HFF-Myc (cell line): Measurements from ENCODE around the gene CST3.

Experiments used
- DNase-seq: peaks from one replicate; pipeline ENCODE4 v3.0.0-alpha.2; 2011; ENCODE audit warnings: low read depth; ENCODE audit errors: extremely low read depth
- H3K4me3 ChIP-seq: replicated peaks from 2 replicates; pipeline ENCODE4 v1.5.1; 2011; ENCODE audit warnings: low read depth, mild to moderate bottlenecking, control low read depth, low read length
- TF ChIP-seq, protein P1 (sequence below): IDR thresholded peaks from 2 replicates; pipeline ENCODE4 v1.5.1; 2012; ENCODE audit warnings: mild to moderate bottlenecking, low read depth, low read length, control low read depth; ENCODE audit errors: missing control alignments

Gene CST3

DNA sequence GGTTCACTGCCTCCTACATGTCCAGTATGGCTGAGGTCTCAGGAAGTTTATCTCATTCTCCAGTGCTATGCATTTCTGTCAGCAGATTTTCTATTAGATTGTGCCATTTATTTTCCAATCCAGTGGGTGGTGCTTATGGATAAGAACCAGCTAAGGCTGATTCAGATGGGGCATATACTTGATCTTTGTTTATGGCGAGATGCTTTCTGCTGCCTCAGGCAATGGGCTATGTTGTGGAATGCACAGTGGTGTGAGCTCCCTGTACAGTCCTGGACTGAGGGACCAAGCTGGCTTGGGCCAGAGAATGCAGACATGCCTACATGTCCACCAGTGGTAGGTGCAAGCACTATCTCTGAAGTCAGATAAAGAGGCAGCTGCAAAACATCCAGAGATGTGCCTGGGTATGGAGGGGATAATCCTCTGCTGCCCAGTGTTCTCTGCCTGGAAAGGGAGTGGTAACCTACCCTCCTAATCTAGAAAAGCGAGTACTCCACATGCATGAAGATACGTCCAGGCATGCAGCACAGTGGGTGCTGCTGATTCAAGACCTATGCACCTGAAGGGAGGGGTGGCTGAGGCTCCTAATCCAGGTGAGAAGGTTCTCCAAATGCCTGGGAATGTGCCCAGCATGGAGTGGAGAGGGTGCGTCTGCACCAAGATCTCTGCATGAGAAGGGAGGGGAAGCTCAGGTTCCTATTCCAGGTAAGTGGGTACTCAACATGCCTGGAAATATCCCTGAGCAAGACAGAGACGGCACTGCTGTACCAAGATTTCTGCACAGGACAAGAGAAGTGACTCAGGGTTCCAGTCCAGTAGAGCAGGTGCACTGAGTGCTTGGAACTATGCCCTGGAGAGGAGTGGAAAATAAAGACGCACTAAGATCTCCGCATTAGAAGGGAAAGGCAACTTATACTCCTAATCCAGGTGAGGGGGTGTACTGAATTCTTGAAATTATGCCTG lies 41.7 kb upstream of the CST3 start:
- H3K4me3 ChIP-seq: no peak overlapping the region
- no peak for DNase-seq
- TF ChIP-seq, protein P1, sequence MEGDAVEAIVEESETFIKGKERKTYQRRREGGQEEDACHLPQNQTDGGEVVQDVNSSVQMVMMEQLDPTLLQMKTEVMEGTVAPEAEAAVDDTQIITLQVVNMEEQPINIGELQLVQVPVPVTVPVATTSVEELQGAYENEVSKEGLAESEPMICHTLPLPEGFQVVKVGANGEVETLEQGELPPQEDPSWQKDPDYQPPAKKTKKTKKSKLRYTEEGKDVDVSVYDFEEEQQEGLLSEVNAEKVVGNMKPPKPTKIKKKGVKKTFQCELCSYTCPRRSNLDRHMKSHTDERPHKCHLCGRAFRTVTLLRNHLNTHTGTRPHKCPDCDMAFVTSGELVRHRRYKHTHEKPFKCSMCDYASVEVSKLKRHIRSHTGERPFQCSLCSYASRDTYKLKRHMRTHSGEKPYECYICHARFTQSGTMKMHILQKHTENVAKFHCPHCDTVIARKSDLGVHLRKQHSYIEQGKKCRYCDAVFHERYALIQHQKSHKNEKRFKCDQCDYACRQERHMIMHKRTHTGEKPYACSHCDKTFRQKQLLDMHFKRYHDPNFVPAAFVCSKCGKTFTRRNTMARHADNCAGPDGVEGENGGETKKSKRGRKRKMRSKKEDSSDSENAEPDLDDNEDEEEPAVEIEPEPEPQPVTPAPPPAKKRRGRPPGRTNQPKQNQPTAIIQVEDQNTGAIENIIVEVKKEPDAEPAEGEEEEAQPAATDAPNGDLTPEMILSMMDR: no peak

DNA sequence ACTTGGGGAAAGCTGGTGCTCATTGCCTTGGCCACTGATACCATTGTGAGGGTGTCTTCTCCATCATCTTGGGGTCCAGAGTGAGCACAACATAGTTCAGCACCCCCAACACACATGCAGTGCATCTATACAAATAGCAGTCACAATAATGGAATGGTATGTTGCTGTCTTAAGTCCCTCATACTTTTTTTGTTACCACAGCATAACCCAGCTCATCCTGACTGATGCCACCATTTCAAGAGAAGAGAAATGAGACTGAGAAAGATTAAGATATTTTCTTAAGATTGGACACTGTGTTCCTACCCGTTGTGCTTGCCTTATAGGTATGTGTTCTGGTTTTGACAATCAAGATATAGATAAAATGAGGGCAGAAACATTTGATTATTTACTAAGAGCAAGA lies 35.5 kb upstream of the CST3 start:
- DNase-seq: no peak
- H3K4me3 ChIP-seq: no peak overlapping the region
- TF ChIP-seq, protein P1: no peak

DNA sequence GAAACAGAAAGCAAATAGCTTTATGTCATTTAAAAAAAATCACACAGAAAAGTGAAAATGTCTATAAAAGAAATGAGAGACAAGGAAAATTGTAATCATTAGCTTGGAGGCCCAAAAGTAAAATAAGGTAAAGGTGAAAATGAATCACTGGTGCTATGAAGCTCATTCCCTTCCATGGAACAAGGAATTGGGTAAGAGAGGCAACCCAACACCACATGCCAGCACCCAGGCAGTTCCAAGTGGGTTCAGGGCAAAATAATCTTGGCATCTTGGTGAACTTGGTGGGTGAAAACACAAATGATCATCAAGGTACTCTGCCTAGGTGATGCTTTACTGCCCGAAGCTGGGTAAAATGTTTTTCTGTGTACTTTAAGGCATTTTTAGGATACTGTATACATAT lies 34.4 kb upstream of the CST3 start:
- H3K4me3 ChIP-seq: no peak overlapping the region
- TF ChIP-seq, protein P1: no peak
- no peak for DNase-seq

DNA sequence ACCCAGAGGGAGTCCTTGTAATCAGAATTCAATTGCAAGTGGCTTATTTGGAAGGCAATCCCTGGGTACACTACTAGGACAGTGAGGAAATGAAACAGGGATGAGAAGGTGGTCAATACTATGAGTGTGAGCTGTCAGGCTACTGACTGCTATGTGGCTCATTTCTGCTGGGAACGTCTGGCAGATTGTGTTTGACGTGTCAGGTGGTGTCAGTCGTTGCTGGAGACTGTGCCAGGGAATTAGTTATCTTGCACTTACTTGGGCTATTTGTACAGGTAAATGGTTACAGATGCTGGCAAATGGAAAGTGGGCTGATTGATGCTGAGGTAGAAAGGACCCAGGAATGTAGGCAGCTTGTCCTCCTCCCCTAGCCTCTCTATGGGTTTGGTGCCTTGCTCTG lies 33.7 kb upstream of the CST3 start:
- TF ChIP-seq, protein P1: no peak
- no peak overlapping the region for H3K4me3 ChIP-seq
- DNase-seq: no peak

DNA sequence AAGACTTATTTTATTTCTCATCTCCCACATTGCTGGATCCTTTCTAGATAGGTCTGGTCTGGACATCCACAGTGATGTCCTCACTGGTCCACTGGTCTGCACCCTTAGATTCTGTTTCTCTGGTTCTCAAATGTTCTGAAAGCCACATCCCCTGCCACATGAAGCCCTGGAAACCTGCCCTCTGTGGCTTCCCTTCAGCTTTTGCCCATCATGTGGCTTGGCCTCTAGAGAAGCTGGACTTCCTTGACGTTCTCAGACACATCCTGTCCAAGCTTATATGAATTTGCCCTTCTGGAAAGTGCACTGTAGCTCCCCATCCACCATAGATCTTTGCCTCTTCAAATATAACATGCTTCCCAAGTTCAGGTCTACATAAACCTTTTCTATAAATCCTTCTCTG lies 32.6 kb upstream of the CST3 start:
- no peak for DNase-seq
- H3K4me3 ChIP-seq: no peak overlapping the region
- TF ChIP-seq, protein P1: no peak

DNA sequence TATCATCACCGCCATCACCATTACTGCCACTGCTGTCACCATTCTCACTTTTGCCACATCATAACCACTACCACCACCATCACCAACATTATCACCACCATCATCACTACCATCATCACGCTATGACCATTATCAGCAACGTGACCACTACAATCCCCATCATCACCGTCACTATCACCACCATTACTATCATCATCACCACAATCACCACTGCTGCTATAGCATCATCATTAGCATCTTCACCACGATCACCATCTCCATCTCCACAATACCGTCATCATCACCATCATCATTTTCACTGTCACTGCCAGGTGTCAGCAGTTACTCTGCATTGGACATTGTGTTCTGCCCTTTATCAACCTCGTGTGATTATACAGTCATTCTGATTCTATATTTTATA lies 32.1 kb upstream of the CST3 start:
- DNase-seq: no peak
- TF ChIP-seq, protein P1: no peak
- no peak overlapping the region for H3K4me3 ChIP-seq

DNA sequence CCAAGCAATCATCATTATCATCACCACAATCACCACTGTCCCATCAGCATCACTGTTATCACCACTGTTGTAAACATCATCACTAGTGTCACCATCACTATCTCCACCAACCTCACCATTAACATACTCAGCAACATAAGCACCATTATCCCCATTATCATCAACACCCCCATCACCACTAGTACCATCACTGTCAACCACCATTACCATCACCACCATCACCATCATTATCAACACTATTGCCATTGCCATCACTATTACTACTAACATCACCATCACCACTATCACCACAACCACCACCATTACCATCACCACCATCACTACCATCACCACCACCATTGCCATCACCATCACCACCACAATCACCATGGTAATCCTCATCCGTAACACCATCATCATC lies 31.6 kb upstream of the CST3 start:
- H3K4me3 ChIP-seq: no peak overlapping the region
- DNase-seq: no peak
- TF ChIP-seq, protein P1: no peak
